K562 (cell line): ENCODE results near the gene BCAS1.

Source experiments
- CBFB ChIP-seq: sonication (generic); formaldehyde crosslinking; IDR thresholded peaks from 2 replicates; pipeline ENCODE4 v1.4.0; 2020; ENCODE audit warnings: mild to moderate bottlenecking, missing genetic modification reagents
- CHD2 ChIP-seq: IDR thresholded peaks from 2 replicates; pipeline ENCODE4 v1.6.1; 2011; ENCODE audit warnings: low read depth, low read length
- CTCF ChIP-seq, 3 experiments: IDR thresholded peaks in 2 of 3; conservative IDR thresholded peaks in 1 of 3; 2 replicates each; pipeline ENCODE4 v1.5.1; 2011 to 2012; ENCODE audit warnings: low read length in 3 of 3, mild to moderate bottlenecking in 3 of 3, control low read depth in 2 of 3, improper control_type of control experiment in 1 of 3, inconsistent platforms in 1 of 3, low read depth in 1 of 3, mixed read lengths in 1 of 3, moderate library complexity in 1 of 3; ENCODE audit not compliant: insufficient read depth in 2 of 3
- ELF4 ChIP-seq: fragments of 450-650 bp; formaldehyde crosslinking; IDR thresholded peaks from 2 replicates; pipeline ENCODE4 v1.4.0; 2022; ENCODE audit warnings: missing genetic modification characterization
- FIP1L1 ChIP-seq: fragments of 200-400 bp; formaldehyde crosslinking; IDR thresholded peaks from 2 replicates; pipeline ENCODE4 v1.6.1; 2018; ENCODE audit warnings: mild to moderate bottlenecking, low read depth, low read length; ENCODE audit not compliant: poor library complexity, severe bottlenecking
- NR0B1 ChIP-seq: fragments of 450-650 bp; IDR thresholded peaks from one replicate; pipeline ENCODE4 v1.6.1; 2018; ENCODE audit warnings: mild to moderate bottlenecking, moderate library complexity; ENCODE audit not compliant: partially characterized antibody
- POLR2A ChIP-seq: fragments of 450-650 bp; conservative IDR thresholded peaks from 2 replicates; pipeline ENCODE4 v1.6.1; 2016
- SPI1 ChIP-seq: IDR thresholded peaks from 2 replicates; pipeline ENCODE4 v1.6.1; 2011; ENCODE audit warnings: low read depth, low read length, control low read depth, borderline replicate concordance
- YY1 ChIP-seq, 3 experiments: IDR thresholded peaks; 2 replicates each; pipeline ENCODE4 v1.6.1; 2011; ENCODE audit warnings: low read length in 2 of 3, mild to moderate bottlenecking in 2 of 3, moderate library complexity in 2 of 3, borderline replicate concordance in 1 of 3, control low read depth in 1 of 3, low read depth in 1 of 3; ENCODE audit not compliant: insufficient read depth in 3 of 3, insufficient replicate concordance in 2 of 3, control insufficient read depth in 1 of 3, insufficient read length in 1 of 3; ENCODE audit errors: extremely low read depth in 1 of 3
- ZEB2 ChIP-seq: fragments of 450-650 bp; IDR thresholded peaks from 2 replicates; pipeline ENCODE4 v1.6.1; 2016

DNA sequence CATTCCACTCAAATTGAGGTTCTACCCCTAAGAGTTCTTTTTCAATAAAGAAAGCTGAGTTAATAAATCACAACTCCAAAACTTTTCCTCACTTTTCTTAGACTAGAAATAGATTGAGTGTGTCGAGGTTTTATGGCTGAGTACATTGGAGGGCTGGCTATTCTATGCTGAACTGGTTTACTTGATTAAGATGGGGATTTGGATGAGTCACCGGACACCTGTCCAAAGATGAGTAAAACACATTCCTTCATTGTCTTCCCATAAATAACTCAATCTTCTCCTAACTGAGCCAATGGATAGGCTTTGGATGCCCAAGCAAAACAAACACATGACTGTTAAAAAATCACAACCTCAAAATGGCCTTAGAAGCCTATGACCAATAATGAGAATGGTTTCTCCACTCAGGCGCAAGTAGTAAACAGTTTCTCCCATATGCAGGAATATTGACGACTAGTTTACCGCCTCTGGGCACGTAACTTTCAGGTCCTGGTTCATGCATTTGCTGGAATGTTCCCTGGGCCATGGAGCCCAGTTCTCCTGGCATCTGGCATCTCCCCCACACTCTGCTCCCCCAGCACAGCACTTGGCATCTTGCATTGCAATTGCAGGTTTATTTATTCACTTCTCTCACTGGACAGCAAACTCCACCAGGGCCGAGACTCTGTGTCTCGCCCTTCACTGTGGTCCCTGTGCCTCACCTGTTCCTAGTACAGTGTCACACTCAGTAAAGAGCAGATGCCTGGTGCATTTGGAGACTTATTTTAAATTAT is 43.9 kb downstream of the BCAS1 start:
- no peak for TF ChIP-seq FIP1L1
- TF ChIP-seq YY1 (IDR thresholded peaks at IDR 0.05; ENCODE audit: borderline replicate concordance in 1 of 3, control insufficient read depth in 1 of 3, extremely low read depth in 1 of 3, insufficient read depth in 3 of 3, insufficient read length in 1 of 3, insufficient replicate concordance in 2 of 3, low read depth in 1 of 3, low read length in 2 of 3) = no peak
- TF ChIP-seq ELF4 (CRISPR knock-in tag) = no peak
- TF ChIP-seq ZEB2 = no peak
- TF ChIP-seq POLR2A = no peak
- TF ChIP-seq CBFB = no peak
- TF ChIP-seq NR0B1 = no peak
- no peak for TF ChIP-seq CTCF (IDR thresholded peaks at IDR 0.05 in 2 of 3, conservative IDR thresholded peaks at IDR 0.05 in 1 of 3; ENCODE audit: insufficient read depth in 2 of 3, low read depth in 1 of 3, low read length in 3 of 3)
- TF ChIP-seq SPI1 = no peak
- no peak for TF ChIP-seq CHD2
